CD1c-positive myeloid dendritic cell (primary cell): Measurements from ENCODE around the gene SPATA12.

ENCODE experiments used
- DNase-seq: peaks from one replicate; pipeline ENCODE4 v3.0.0-alpha.2; 2016; ENCODE audit errors: extremely low spot score

SPATA12 gene, protein sequence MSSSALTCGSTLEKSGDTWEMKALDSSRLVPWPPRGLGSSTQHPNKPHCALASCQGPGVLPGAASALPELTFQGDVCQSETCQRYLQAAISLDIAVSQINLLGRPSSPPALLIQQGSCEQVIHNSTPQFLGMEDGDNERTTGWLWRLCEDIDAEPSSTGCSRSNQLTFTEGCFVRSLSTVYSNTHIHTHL

DNA sequence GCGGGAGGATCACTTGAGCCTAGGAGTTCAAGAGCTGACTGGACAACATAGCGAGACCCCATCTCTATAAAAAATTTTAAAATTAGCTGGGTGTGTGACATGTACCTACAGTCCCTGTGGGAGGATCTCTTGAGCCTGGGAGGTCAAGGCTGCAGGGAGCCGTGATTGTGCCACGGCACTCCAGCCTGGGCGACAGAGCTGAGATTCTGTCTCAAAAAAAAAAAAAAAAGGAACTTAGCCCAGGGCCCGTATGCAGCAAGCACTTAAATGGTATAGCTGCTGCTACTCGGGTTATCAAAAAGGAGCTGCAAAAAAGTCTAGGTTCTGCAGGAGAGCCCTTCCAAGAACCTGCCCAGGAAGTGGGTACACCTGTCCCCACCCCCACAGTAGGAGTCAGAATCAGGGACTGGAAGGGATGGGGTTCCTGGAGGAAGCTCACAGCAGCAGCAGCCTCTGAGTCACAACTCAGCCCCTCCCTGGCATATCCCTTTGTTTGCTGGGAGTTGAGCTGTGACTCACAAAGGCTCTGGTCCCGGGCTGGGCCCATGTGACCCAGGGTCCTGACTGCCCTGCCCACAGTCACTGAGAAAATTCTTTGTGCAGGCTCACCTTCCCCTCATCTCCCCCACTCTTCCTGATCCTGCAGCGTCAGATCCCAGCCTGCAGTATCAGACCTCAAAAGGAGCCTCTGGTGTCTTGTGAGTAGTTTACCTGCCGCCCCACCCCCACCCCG lies at the start of gene SPATA12:
TSS of gene SPATA12 (plus strand) at position 576 of the 733 bp plus-strand sequence. CDS start 13,031 bp downstream, outside the sequence.
- peak; percentile 88 for DNase-seq

DNA sequence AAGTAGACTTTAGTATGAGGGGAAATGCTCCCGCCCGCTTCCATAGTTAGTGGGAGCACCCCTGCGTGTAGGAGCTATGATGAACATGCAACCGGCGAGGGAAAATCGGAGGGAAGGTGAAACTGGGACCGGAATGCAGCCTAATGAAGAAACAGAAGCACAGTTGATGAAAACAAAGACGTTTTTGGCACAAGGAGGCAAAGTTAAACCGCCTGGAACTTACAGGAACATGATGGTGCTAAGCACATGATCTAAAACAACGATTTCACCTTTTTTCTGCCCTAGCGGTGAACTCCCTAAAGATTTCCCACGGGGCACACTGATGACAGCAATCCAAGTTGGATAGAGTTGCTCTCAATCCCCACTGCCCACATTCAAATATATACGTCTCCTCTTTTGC lies 49.4 kb upstream of the SPATA12 start:
- no peak for DNase-seq

DNA sequence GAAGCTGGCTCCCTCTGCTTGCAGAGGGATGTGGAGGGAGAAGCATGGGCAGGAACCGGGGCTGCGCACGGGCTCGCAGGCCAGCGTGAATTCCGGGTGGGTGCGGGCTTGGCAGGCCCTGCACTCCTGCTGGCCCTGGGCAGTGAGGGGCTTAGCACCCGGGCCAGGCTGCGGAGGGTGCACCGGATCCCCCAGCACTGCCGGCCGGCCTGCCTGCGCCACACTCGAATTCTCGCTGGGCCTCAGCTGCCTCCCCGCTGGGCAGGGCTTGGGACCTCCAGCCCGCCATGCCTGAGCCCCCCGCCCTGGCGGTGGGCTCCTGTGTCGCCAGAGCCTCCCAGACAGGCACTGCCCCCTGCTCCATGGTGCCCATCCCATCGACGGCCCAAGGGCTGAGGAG lies 47.6 kb upstream of the SPATA12 start:
- DNase-seq = no peak

DNA sequence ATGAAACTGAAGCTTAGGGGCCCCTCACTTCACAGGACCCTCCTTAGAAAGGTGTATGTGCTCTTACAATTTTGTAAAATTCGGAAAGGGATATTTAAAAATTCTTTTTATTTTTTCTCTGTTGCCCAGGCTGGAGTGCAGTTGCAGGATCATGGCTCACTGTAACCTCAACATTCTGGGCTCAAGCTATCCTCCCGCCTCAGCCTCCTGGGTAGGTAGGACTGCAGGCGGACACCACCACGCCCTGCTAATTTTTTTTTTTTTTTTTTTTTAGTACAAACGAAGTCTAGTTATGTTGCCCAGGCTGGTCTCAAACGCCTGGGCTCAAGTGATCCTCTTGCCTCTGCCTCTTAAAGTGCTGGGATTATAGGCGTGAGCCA lies 45.1 kb upstream of the SPATA12 start:
- DNase-seq = no peak

DNA sequence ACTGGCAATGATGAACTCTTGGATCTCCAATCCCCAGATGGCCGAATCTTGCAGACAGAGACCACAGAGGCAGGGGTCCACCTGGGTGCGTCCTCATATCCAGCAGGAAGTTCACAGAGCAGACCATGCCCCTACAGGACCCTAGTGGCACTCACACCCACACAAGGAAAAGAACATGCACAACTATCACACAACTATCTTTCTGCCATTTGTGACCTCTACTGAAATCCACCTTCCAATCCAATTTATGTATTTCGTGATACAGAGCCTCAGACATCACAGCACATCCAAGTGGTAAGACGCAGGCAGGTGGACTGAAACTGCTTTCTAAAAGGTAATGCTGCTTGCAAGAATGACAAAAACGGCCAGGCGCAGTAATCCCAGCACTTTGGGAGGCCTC lies 44.6 kb upstream of the SPATA12 start:
- DNase-seq = no peak

DNA sequence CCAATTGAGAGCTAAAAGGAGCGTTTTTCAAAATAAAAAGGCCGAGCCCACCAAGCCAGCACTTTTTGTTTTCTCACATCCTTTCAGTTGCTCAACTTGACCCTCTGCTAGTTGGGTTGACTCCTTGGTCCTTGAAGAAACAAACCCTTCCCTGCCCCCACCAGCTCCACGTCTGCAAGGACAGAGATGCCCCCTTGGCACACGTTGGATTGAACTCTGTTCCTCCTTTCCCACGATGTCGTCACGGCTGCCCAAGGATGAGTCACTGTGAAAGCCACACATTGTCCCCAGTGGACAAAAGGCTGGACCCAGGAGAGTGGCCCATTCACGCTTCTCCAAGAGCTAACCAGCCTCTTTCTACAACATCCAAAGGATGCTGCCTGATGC lies 43.0 kb upstream of the SPATA12 start:
- peak; percentile 48 for DNase-seq

DNA sequence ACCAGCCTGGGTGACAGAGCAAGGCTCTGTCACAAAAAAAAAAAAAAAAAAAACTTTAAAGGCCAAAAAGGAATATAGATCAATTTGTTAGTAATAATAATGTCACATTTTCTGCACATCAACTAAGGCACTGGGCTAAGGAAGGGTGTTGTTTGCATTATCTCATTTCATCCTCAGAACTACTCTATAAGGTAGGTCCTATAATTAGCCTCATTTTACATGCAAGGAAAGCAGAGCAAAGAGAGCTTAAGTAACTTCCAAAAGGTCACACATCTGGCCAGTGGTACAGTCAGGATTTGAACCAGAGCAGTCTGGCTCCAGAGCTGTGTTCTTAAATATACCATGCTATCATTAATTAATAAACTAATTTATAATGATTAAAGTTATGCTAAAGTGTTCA lies 42.2 kb upstream of the SPATA12 start:
- no peak for DNase-seq

DNA sequence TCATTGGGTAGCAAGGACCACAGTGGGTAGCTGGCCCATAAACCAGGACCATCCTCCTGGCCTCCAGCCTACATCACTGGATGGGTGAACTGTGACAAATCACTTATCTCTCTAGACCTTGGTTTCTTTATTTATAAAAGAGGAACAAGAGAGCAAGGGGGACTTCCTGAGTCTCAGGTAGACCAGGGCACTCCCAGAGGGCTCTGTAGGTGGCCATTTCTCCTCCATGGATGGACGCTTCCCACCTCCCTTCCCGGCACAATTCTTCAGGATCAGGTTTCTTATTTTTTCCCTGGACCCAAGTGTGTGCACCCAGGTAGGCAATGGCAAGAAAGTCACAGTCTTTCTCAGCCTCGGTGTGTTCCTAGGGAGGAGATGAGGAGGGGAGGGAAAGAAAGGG lies 41.4 kb upstream of the SPATA12 start:
- no peak for DNase-seq

DNA sequence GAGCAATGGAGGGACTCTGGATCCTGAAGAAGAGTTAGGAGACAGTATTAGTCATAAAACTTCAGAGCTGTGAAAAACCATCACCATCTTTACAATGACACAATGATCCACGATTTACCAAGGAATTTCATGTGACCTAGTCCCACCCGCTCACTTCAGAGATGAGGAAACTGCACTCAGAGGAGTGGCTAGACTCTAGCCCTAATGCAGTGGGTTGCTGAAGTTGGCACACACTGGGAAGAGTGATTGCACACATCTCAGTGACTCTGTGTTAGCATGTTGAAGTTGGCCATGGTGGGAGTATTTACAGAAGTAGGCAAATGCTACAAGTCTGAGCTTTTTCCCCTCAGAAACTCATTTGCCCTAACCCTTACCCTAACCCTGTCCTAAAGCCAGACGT lies 35.2 kb upstream of the SPATA12 start:
- DNase-seq = peak; percentile 85

DNA sequence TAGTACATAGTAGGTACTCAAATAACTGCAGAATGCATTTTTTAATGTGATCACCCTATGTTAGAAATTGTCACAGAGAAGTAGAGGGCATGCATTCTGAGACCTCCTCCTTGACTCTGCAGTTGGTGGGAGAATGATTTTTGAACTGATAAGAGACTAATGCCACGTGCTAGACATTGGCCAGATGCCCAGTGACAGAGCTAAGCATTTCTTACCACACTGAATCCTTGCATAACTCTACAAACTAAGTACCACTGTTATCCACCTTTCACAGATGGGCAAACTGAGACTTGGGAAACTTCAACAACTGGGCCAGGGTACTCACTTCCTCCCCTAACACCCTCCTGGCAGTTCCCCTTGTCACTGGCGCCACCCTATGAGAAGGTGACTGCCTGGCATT lies 33.5 kb upstream of the SPATA12 start:
- DNase-seq = no peak

DNA sequence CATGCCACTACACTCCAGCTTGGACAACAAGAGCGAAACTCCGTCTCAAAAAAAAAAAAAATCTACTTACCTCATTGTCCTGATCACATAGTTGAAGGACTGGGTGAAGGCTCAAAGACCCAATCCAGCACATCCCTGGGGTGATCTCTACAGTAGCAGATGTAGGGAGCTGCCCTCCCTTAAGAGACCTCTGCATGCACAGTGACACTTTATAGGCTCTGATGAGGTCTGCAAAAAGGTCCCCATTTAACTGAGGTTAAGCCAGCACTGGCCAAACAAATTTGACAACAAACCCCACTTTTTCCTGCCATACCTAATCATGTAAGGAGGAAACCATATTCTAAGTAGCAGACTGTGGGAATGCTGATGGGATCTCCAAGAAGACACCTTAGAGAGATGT lies 31.1 kb upstream of the SPATA12 start:
- DNase-seq = no peak

DNA sequence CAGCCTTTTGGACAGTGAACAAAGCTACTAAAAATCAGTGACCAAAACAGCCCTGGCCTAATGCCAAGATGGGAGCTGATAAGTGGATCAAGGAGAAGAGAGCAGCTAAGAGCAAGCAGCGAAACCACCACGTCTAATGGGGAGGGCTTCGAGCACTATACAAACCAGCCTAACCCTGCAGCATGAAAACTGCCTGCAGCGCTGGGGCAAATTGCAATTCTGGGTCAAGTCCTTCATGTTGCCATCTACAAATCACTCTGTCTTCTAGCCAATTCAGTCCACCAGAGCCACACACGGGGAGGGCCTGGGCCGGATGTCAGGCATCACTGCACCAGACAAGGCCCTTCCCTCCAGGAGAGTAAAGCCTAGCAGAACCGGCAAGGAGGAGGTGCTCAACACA lies 30.5 kb upstream of the SPATA12 start:
- no peak for DNase-seq

DNA sequence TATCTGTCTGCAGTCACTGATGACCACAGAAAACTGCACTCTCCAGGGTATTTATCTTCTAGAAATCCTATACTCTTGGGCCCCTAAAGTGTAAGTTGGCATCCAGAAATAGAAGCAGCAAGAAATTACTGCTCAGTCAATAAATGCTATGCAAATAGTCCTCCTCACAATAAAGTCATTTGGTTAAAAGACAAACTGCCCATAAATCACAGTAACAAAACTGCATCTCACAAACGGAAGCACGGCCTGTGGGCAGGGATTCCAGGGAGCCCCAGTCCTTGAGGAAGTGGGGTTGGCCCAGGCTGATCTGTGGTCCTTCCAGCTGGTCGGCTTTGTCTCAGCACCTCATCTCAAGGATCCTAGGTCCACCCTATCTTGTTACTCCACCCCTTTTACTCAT lies 29.7 kb upstream of the SPATA12 start:
- peak; percentile 30 for DNase-seq

DNA sequence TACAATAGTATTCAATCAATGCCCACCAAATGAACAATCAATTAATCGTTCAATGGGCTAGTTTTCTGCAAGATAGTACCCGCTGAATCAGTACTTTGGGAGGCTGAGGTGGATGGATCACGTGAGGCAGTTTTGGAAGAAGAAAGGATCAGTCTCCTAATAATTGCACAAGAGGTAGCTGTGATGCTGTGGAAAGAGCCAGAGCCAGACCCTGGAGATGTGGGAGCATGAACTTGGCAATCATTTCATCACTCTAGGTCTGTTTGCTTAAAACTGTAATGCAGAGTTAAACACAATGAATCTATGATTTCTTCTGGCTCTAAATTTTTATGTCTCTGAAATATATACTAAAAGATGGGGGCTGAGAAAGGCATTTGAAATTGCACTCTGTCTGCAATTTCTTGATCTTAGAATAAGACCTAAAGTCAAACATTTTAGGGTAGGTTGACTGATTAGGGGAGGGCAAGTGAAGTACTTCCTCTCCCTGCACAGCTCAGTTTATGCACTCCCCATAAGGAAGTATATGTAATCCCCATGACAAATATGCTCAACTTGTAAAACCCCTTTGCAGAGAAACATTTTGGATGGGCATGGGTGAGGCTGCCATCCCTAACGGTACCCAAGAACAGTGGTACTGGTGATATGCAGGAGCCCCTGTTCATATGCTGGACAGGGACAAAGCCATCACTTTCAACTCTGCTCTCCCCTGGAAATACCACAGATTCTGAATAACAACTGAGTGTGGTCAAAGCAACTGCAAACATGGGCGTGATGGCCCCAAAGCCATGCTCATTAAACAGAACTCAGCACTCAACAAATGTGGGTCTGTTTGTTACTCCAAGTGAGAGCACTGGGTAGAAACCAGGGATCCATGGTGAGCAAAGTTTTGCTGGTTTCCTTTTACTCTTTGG lies 28.6 kb upstream of the SPATA12 start:
- peak; percentile 41 for DNase-seq

DNA sequence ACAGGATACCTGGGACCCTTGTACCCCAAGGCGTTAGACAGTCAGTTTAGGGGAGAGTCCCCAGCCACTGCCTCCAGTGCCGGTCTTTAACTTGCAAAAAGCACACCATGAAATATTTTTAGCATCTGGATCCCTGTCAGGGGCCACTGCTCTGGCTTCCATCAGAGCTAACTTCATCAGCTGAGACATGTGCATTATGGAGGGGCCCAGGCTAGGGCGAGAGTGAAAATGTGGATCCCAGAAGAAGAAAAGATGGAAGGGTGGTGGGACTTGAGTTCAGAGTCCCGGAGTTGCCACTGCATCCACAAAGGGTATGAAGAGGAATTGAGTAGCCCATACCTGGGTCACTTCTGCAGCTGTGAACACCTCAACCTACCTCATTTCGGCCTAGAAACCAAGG lies 23.5 kb upstream of the SPATA12 start:
- DNase-seq = no peak

DNA sequence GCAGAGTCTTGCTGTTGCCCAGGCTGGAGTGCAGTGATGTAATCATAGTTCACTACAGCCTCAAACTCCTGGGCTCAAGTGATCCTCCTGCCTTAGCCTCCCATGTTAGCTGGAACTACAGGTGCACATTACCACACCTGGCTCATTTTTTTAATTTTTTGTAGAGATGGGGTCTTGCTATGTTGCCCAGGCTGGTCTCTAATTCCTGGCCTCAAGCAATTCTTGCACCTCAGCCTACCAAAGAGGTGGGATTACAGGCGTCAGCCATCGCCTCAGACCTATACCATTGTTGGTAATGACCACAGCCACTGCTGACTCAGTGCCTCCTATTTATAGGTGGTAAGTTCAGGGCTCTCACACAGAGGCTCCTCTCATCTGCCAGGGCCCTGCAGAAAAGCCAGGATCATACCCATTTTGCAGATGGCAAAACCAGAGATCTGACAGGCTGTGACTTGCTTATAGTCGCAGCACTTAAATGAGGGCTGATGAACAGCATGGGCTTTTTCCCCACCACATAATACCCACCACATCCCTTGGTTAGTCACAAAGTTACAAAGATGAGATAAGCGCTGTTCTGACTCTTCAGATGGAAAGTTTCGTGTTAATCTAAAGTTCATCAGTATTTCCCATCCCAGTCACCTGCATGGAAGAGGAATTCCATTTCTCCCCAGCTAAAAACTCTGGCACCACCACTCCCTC lies 21.8 kb upstream of the SPATA12 start:
- no peak for DNase-seq

DNA sequence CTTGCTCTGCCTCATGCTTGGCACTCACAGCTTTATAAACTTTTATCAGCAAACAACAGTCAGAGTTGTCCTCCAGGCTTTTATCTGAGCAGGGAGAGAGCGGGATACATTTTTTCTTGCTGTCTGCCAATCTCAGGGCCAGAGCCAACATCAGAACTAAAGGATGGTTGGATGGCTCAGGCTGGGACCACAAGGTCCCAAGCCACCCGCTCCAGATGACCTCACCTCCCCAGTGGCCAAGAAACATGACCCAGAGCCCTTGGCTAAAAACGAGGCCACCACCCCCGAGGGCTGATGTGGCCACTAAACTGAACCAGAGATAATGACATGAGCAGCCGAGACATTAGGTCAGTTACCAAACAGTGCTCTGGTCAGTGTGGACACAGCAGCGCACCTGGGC lies 18.8 kb upstream of the SPATA12 start:
- no peak for DNase-seq

DNA sequence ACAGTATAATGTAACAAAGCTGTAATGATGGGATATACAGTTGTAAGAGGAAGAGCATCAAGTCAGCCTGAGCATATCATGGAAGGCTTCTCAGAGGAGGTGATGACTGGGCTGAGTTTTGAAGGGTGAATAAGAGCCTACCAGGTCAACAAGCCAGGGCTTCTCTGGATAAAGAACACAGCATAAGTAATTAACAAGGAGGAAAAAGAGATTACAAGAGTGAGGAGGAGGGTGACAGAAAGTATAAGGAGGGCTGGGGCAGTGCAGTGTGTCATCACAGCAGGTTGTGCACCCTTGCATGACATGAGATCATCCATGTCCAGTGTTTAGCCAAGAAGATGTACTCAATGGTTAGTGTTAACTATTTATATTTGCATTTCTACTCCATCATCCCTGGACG lies 16.9 kb upstream of the SPATA12 start:
- no peak for DNase-seq

DNA sequence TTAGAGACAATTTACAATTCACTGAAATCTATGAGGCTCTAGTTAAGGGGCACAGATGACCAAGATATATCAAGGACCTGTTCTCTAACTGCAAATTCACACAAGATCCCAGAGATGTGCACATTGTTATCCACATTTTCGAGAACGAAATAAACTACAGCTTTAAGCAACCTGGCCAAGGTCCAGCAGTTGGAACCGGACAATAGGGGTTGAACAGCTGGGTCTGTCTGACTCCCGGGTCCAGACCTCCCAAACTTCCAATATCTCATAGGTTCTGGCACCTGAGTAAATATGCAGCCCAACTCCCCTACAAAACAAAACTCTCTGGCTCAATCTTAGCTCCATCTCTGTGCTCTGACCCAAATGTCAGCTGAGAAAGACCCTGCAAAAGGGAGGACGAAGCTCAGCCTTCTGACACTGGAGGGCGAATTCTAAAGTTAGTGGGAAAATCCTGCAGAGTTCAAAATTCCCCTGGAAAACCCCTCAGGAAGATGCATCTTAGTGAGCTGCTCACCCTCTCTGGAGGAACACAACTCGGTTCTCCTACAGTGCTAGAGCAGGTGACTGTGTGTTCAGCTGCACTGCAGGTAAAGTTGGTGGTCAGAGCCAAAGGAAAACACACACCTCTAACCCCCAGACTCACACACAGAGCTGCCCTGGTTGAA lies 14.2 kb upstream of the SPATA12 start:
- DNase-seq = no peak

DNA sequence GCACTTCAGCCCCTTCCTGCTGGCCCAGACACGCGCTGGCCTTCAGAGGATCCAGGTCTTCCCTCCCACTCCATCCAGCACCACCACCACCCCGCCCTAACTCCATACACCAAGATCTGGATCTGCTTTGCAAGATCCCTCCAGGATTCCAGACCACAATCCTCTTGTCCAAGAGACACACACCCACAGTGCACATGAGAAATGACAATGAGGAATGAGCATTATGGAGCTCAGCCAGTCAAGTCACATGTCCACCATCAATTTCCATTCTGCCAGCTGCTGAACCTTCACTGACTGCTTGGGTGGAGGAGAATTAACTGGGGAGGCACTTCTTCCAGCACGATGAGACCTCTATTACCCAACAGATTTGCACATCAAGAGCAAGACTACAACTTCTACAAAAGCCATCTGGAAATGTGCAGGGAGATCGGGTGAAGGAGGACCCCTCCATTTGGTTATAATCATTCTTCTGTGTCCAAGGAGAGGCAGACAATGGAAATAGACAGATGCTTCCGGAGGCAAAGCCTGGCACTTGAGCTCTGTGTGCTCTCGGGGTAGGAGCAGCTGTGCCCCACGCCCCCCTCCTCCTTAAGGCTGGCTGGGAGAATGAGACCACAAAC lies 12.3 kb upstream of the SPATA12 start:
- no peak for DNase-seq

DNA sequence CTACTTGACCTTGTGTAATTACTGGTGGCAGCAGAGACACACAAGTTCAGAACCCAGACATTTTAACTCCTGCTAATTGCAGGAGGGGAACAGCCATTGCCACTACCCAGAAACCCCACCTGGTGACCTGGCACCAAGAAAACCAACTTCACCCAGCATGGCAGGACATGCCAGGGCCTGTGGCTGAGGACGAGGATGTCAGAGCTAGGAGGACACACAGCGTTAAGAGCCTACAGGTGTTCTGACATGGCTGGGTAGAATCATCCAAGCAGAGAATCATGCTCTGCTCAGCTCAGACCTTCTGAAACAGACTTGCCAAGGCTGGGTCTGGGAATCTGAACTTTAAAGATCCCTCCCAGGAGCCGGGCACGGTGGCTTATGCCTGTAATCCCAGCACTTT lies 11.7 kb upstream of the SPATA12 start:
- DNase-seq = no peak
